ENCODE data around the gene ANKRD9. TPM values are rescaled to one million over a fixed set of nuclear protein-coding genes. Genes with fewer than 3 reads are reported as not detected.
"Not testable (repeated sequence)": the region's sequence is repeated elsewhere in the genome, so short reads cannot be mapped to it uniquely, and the experiment has no call there.

The ANKRD9 gene
- total RNA-seq, 1 donor from 2014 or later = 31.4 TPM

GRCh38 chr14:102523569-102524450 lies 14.2 kb upstream of the ANKRD9 start:
- Mint-ChIP-seq H3K4me3 (peak overlapping the region; percentile 62), H3K36me3 (no peaks in the 10 kb centered on the region), H3K4me1 (ENCODE audit: unreplicated experiment) (peaks cover 8% of the 10 kb centered on the region), H3K9me3 (no peaks in the 10 kb centered on the region), H3K27ac (peak overlapping the region; percentile 13), H3K27me3 (no peaks in the 10 kb centered on the region)
- DNase-seq (ENCODE audit: extremely low spot score, unreplicated experiment) = no peak
- TF ChIP-seq CTCF (conservative IDR thresholded peaks at IDR 0.05) = no peak

- Mint-ChIP-seq H3K27ac (peak overlapping the region; percentile 64), H3K9me3 (no peaks in the 10 kb centered on the region), H3K4me3 (peak overlapping the region; percentile 60)
Measured at GRCh38 chr14:102523200-102523568, 13.6 kb upstream of the ANKRD9 start.

GRCh38 chr14:102519709-102520108 lies 10.1 kb upstream of the ANKRD9 start:
- H3K9me3 Mint-ChIP-seq; H3K27me3 Mint-ChIP-seq; H3K4me1 Mint-ChIP-seq (ENCODE audit: unreplicated experiment); H3K36me3 Mint-ChIP-seq; H3K27ac Mint-ChIP-seq; DNase-seq (ENCODE audit: extremely low spot score, unreplicated experiment): not testable (repeated sequence)
- H3K4me3 Mint-ChIP-seq = peak overlapping the region; percentile 20

More at GRCh38 chr14:102523200-102523568, 13.6 kb upstream of the ANKRD9 start:
- no peak for DNase-seq (ENCODE audit: extremely low spot score, unreplicated experiment)
- Mint-ChIP-seq H3K36me3 (no peaks in the 10 kb centered on the region), H3K4me1 (ENCODE audit: unreplicated experiment) (peaks cover 8% of the 10 kb centered on the region), H3K27me3 (no peaks in the 10 kb centered on the region)
- TF ChIP-seq CTCF (conservative IDR thresholded peaks at IDR 0.05) = no peak

GRCh38 chr14:102518063-102518648 lies 8.6 kb upstream of the ANKRD9 start:
- Mint-ChIP-seq H3K36me3 (no peaks in the 10 kb centered on the region), H3K4me3 (peak overlapping the region; percentile 85), H3K9me3 (no peaks in the 10 kb centered on the region), H3K4me1 (ENCODE audit: unreplicated experiment) (peaks cover 6% of the 10 kb centered on the region), H3K27ac (peak overlapping the region; percentile 64), H3K27me3 (peaks cover 2% of the 10 kb centered on the region)
- TF ChIP-seq CTCF (conservative IDR thresholded peaks at IDR 0.05) = no peak
- DNase-seq (ENCODE audit: extremely low spot score, unreplicated experiment) = no peak

- peak overlapping the region; percentile 85 for H3K4me3 Mint-ChIP-seq
- no peak for DNase-seq (ENCODE audit: extremely low spot score, unreplicated experiment)
- no peaks in the 10 kb centered on the region for H3K36me3 Mint-ChIP-seq
- H3K4me1 Mint-ChIP-seq (ENCODE audit: unreplicated experiment) = peaks cover 4% of the 10 kb centered on the region
- H3K27ac Mint-ChIP-seq = peak overlapping the region; percentile 64
- no peak for TF ChIP-seq CTCF (conservative IDR thresholded peaks at IDR 0.05)
- peaks cover 2% of the 10 kb centered on the region for H3K27me3 Mint-ChIP-seq
- H3K9me3 Mint-ChIP-seq = no peaks in the 10 kb centered on the region
Measured at GRCh38 chr14:102517392-102518062, 8.0 kb upstream of the ANKRD9 start.
